PC-9 (cell line): ENCODE results near the gene TCP11. TPM values are rescaled to one million over a fixed set of nuclear protein-coding genes. Genes with fewer than 3 reads are reported as not detected.

Experiments used
- BruUV-seq: library from RNA; stranded (reverse); fragments of 400-500 nt; replicated peaks from 2 replicates; lab custom pipeline; 2021; lab: Mats Ljungman, UMichigan
- CTCF ChIA-PET: fragments of 300-600 bp; sonication (Branson Sonifier 250); formaldehyde crosslinking; loops from one replicate; lab custom pipeline; 2022; ENCODE audit warnings: antibody characterized with exemption; lab: Charles Lee
- POLR2A ChIA-PET: fragments of 300-600 bp; sonication (Branson Sonifier 250); formaldehyde crosslinking; loops from one replicate; lab custom pipeline; 2022; ENCODE audit warnings: antibody characterized with exemption; ENCODE audit not compliant: unreplicated experiment; lab: Charles Lee
- DNase-seq, 2 experiments: peaks; one replicate each; pipeline versions ENCODE4 v3.0.0 to v3.0.0-alpha.2; 2015 to 2022; ENCODE audit warnings: mixed read lengths in 1 of 2
- H2AFZ ChIP-seq: fragments of 200-600 bp; sonication (generic); 2 replicates; pipeline ENCODE4 v1.8.1; 2017; ENCODE audit warnings: antibody characterized with exemption
- H3F3A ChIP-seq: fragments of 200-600 bp; sonication (generic); 2 replicates; pipeline ENCODE4 v1.8.1; 2017; ENCODE audit warnings: antibody characterized with exemption, mild to moderate bottlenecking, low read depth; ENCODE audit not compliant: insufficient read depth
- H3K27ac ChIP-seq: fragments of 200-600 bp; sonication (generic); 2 replicates; pipeline ENCODE4 v1.6.1; 2016; ENCODE audit warnings: mixed run types
- H3K27me3 ChIP-seq: fragments of 200-600 bp; sonication (generic); 2 replicates; pipeline ENCODE4 v1.6.1; 2016; ENCODE audit warnings: low read depth, mixed run types; ENCODE audit not compliant: insufficient read depth
- H3K36me3 ChIP-seq: fragments of 200-600 bp; sonication (generic); 2 replicates; pipeline ENCODE4 v1.6.1; 2016; ENCODE audit warnings: low read depth, mixed run types
- H3K4me1 ChIP-seq: fragments of 200-600 bp; sonication (generic); replicated peaks from 2 replicates; pipeline ENCODE4 v1.6.1; 2016; ENCODE audit warnings: mixed run types; ENCODE audit not compliant: insufficient read depth
- H3K4me2 ChIP-seq: fragments of 200-600 bp; sonication (generic); 2 replicates; pipeline ENCODE4 v1.6.1; 2017; ENCODE audit warnings: mixed run types
- H3K4me3 ChIP-seq: fragments of 200-600 bp; sonication (generic); 2 replicates; pipeline ENCODE4 v1.6.1; 2016; ENCODE audit warnings: mixed run types
- H3K79me2 ChIP-seq: fragments of 200-600 bp; sonication (generic); 2 replicates; pipeline ENCODE4 v1.6.1; 2017; ENCODE audit warnings: low read depth, mixed run types
- H3K9me2 ChIP-seq: fragments of 200-600 bp; sonication (generic); 2 replicates; pipeline ENCODE4 v1.8.1; 2017; ENCODE audit warnings: mild to moderate bottlenecking; ENCODE audit not compliant: insufficient read depth
- H3K9me3 ChIP-seq: fragments of 200-600 bp; sonication (generic); 2 replicates; pipeline ENCODE4 v1.8.1; 2016; ENCODE audit warnings: low read depth; ENCODE audit not compliant: insufficient read depth
- H4K20me1 ChIP-seq: fragments of 200-600 bp; sonication (generic); 2 replicates; pipeline ENCODE4 v1.8.1; 2017; ENCODE audit not compliant: insufficient read depth
- CTCF ChIP-seq: fragments of 200-600 bp; sonication (generic); conservative IDR thresholded peaks from 2 replicates; pipeline ENCODE4 v1.6.1; 2017; ENCODE audit warnings: mixed run types, antibody characterized with exemption, mild to moderate bottlenecking, moderate library complexity
- EZH2 ChIP-seq: fragments of 200-600 bp; sonication (generic); IDR thresholded peaks from 2 replicates; pipeline ENCODE4 v1.8.0; 2017; ENCODE audit warnings: antibody characterized with exemption, low read depth
- intact Hi-C: fragments of 100-400 bp; cut with micrococcal nuclease; formaldehyde crosslinking; loops from one replicate; pipeline ENCODE4 v1.10.0; 2022; ENCODE audit not compliant: unreplicated experiment
- total RNA-seq: library from RNA; stranded (reverse); gene quantifications from 2 replicates; pipeline ENCODE4 v1.2.3, GENCODE V29; 2021

The TCP11 gene
- total RNA-seq, 1 experiment from 2014 or later = not detected

DNA sequence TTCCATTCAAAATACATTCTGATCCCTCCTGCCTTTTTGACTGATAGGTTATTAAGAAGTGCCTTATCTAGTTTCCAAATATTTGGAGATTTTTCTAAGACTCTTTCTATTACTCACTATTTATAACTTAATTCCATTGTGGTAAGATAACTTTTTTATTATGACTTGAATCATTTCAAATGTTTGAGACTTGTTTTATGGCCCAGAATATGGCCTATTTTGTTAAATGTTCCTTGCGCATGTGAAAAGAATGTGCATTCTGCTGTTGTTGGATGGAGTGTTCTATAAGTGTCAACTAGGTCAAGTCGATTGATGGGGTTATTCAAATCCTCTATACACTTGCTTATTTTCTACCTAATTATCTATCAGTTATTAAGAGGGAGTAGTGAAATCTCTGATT lies 13.1 kb upstream of the TCP11 start:
- Histone ChIP-seq H3K4me3 (no peak overlapping the region), H3K79me2 (no peaks in the 10 kb centered on the region), H3F3A (peaks cover 7% of the 10 kb centered on the region; the same call in 1 of the 2 replicates), H3K9me2 (no peaks in the 10 kb centered on the region), H3K4me1 (no peaks in the 10 kb centered on the region), H4K20me1 (no peaks in the 10 kb centered on the region), H3K27ac (no peak overlapping the region), H2AFZ (no peak overlapping the region), H3K27me3 (no peaks in the 10 kb centered on the region), H3K36me3 (no peaks in the 10 kb centered on the region), H3K9me3 (no peaks in the 10 kb centered on the region), H3K4me2 (no peak overlapping the region)
- CTCF ChIA-PET = no interaction called here
- BruUV-seq = no TSS peak
- POLR2A ChIA-PET = no interaction called here
- intact Hi-C loops = no loop called here
- TF ChIP-seq EZH2 = no peak
- no peak for TF ChIP-seq CTCF
- DNase-seq = no peak

- BruUV-seq = no TSS peak
- H2AFZ ChIP-seq = no peak overlapping the region
- H3K27ac ChIP-seq = no peak overlapping the region
- H3F3A ChIP-seq = peaks cover 7% of the 10 kb centered on the region; the same call in 1 of the 2 replicates
- H3K36me3 ChIP-seq = no peaks in the 10 kb centered on the region
- no peak overlapping the region for H3K4me3 ChIP-seq
- no peak for DNase-seq
- intact Hi-C loops = no loop called here
- no peak overlapping the region for H3K4me2 ChIP-seq
- no peaks in the 10 kb centered on the region for H3K27me3 ChIP-seq
- H3K4me1 ChIP-seq = no peaks in the 10 kb centered on the region
- CTCF ChIA-PET = interaction anchor here (0.6 kb wide), 1 partner anchor 121 kb away, joined by 3 read pairs; no protein-coding TSS in a partner anchor
- H3K79me2 ChIP-seq = no peaks in the 10 kb centered on the region
- H4K20me1 ChIP-seq = no peaks in the 10 kb centered on the region
- no peaks in the 10 kb centered on the region for H3K9me3 ChIP-seq
- POLR2A ChIA-PET = no interaction called here
- no peaks in the 10 kb centered on the region for H3K9me2 ChIP-seq
- no peak for TF ChIP-seq CTCF
- no peak for TF ChIP-seq EZH2
These were observed 11.0 kb upstream of the TCP11 start for GRCh38 chr6:35152067-35152707.

DNA sequence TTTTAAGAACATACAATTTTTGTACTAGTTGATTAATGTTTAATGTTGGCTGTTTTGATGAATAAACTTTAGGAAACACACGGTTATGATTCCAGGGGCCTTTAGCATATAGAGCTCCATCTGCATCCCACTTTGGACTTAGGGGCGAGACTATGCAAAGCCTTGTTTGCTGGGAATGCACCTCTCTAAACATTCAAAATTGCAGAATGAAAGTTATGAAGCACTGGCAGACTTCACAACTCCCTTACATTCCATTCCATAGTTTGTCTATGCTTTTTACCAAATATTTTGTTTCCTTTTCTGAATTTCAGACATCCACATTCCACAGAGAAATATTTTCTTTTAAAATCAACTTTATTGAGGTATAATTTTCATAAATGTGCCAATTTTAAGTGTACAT lies 10.3 kb upstream of the TCP11 start:
- DNase-seq = no peak
- ChIA-PET CTCF (interaction anchor here (0.6 kb wide), 1 partner anchor 120 kb away, joined by 3 read pairs; no protein-coding TSS in a partner anchor), POLR2A (interaction anchor here (0.7 kb wide), 1 partner anchor 17 kb away, joined by 3 read pairs; no protein-coding TSS in a partner anchor)
- no TSS peak for BruUV-seq
- no peaks in the 10 kb centered on the region for H3K9me2 ChIP-seq
- TF ChIP-seq CTCF (no peak), EZH2 (no peak)
- H4K20me1 ChIP-seq = no peaks in the 10 kb centered on the region
- no peaks in the 10 kb centered on the region for H3K36me3 ChIP-seq
- H3K79me2 ChIP-seq = no peaks in the 10 kb centered on the region
- intact Hi-C loops = no loop called here
- no peak overlapping the region for H3K4me2 ChIP-seq
- no peak overlapping the region for H3K4me3 ChIP-seq
- peaks cover 7% of the 10 kb centered on the region; the same call in 1 of the 2 replicates for H3F3A ChIP-seq
- H2AFZ ChIP-seq = no peak overlapping the region
- no peaks in the 10 kb centered on the region for H3K4me1 ChIP-seq
- no peak overlapping the region for H3K27ac ChIP-seq
- H3K9me3 ChIP-seq = no peaks in the 10 kb centered on the region
- H3K27me3 ChIP-seq = no peaks in the 10 kb centered on the region
